Measurements from ENCODE around the gene TPRN. TPM values are rescaled to one million over a fixed set of nuclear protein-coding genes. Genes with fewer than 3 reads are reported as not detected.

TPRN gene
- total RNA-seq, 1 donor from 2014 or later = 13.7 TPM

DNA sequence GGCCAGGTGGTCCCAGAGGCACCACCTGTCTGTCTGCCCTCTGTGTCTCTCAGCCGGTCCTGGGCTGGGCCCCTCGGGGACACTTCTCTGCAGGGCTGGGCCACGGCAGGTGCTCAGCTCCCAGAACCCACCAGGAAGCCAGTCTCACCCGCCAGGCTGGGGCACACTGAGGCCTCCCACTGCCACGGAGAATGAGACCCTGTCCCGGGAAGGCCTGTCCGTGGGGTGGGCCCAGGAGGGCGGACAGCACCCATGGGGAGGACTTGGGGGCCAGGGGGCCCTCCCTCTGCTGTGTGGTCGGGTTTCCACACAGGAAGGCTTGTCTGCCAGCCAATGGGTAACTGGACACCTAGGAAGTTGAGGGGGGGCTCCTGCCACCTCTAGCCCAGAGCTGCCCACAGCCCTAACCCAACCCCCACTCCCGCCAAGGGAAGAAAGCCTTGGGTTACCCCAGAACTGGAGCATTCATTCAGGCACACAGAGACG, 36.4 kb upstream of the TPRN start:
- DNase-seq (ENCODE audit: low spot score) = no peak
- no peak for ATAC-seq

- DNase-seq (ENCODE audit: low spot score) (peak; percentile 82), ATAC-seq (peak; percentile 66)
These were observed 35.8 kb upstream of the TPRN start for GRCh38 chr9:137236238-137236935.

DNA sequence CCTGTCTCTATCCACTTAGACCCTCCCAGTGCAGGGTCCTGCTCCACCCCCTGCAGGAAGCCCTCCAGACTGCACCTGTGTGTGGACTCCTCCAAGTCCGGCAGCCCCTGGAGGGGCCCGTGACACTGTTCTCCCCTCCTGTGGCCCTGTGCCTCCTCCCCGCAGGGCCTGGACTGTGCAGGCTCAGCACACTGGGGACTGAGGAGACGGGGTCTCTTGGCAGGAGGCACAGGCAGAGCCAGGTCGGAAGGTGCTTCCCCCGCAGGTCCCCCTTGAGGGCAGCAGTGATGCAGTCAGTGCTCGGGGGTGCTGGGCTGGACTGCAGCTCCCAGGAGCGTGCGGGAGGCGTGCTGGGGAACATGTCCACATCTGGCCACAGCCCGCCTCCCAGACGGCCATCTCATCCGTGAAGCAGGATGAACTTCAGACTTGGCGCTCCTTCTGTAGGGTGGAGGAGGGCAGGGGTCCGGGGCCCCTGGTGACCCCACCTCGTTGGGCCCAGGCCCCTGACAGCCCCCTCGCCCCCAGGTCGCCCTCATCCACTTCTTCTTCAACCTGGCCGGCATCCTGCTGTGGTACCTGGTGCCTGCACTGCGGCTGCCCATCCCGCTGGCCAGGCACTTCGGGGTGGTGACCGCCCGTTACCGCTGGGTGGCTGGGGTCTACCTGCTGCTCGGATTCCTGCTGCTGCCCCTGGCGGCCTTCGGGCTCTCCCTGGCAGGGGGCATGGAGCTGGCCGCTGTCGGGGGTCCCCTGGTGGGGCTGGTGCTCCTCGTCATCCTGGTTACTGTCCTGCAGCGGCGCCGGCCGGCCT, 35.1 kb upstream of the TPRN start:
- DNase-seq (ENCODE audit: low spot score) (no peak), ATAC-seq (no peak)

DNA sequence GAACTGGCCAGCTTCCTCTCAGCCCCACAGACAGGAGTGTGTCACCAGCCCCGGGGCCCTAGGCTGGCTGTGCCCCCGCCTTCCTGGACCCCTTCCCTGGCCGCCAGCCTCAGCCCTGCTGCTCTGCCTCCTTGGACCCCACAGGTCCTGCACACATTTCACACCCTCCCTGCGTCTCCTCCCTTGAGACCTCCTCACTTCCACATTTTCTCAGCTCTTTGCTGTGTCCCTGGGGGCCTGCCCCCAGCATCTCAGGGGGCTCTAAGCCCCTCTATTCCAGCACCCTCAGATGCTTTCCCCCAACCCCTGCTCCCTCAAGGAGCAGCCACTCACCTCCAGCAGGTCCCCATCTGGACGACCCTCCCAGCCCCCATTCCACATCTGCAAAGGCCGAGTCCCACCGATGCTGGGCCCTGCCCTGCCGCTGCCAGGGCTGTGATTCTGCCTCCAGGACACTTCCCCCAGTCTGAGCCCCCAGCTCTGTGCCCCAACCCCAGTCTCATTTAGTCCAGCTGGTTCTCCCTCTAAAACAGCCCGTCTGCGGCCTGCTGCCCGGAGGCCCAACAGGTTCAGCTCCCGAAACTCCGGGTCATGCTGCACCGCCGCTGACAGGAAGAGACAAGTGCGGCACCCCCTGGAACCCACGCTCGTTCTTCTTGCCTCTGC, 34.4 kb upstream of the TPRN start:
- DNase-seq (ENCODE audit: low spot score) (no peak), ATAC-seq (no peak)

- no peak for DNase-seq (ENCODE audit: low spot score)
- ATAC-seq = no peak
These were observed 33.6 kb upstream of the TPRN start for GRCh38 chr9:137234055-137234697.

DNA sequence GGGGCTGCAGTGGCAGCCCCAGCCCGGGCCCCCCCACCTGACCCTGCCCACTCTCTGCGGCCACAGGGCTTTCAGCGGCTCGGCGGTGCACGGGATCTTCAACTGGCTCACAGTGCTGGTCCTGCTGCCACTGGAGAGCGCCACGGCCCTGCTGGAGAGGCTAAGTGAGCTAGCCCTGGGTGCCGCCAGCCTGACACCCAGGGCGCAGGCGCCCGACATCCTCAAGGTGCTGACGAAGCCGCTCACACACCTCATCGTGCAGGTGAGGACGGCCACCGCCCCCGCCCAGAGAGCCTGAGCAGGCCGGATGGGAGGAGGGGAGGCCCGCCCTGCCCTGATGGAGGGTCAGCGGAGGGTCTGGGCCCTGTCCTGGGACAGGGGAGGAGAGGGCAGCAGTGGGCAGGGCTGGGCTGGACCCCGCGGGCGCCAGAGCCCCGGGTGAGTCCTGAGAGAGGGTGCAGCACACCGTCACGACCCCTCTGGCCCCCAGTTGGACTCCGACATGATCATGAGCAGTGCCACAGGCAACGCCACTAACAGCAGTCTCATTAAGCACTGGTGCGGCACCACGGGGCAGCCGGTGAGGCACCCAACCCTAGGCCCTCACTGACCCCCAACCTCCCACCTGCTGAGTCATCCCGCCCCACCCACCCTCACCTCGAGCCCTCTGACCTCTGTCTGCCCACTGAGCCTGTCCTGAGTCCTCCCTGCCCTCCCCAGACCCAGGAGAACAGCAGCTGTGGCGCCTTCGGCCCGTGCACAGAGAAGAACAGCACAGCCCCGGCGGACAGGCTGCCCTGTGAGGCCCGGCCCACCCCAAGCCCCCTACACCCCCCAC, 32.8 kb upstream of the TPRN start:
- ATAC-seq (no peak), DNase-seq (ENCODE audit: low spot score) (no peak)

GRCh38 chr9:137232510-137232909, 32.0 kb upstream of the TPRN start:
- ATAC-seq (no peak), DNase-seq (ENCODE audit: low spot score) (no peak)

DNA sequence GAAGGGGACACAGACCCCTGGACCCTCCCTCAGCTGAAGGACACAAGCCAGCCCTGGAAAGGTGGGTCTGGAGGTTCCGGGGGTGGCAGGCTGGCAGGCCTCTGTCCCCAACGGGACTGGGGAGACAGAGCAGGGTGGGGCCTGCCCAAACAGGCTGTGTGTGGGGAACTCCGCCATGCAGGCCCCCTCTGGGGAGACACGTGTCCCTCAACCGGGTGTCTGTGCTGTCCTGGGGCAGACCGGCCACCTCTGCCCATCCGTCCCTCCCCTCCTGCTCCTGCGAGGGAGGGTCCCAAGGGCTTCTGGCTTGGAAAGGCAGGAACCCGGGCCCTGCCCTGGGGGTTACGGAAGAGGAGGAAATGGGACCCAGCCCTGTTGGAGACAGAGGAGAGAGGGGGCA, 31.6 kb upstream of the TPRN start:
- ATAC-seq (no peak), DNase-seq (ENCODE audit: low spot score) (no peak)

GRCh38 chr9:137231372-137232039, 31.0 kb upstream of the TPRN start:
- ATAC-seq (no peak), DNase-seq (ENCODE audit: low spot score) (no peak)

GRCh38 chr9:137230705-137231371, 30.3 kb upstream of the TPRN start, which contains the start of gene SLC34A3:
SLC34A3 (plus strand) TSS chr9:137230901; CDS start chr9:137231703, 802 bp downstream.
- DNase-seq (ENCODE audit: low spot score) = no peak
- ATAC-seq = no peak

GRCh38 chr9:137229903-137230704, 29.6 kb upstream of the TPRN start:
- no peak for ATAC-seq
- DNase-seq (ENCODE audit: low spot score) = no peak

GRCh38 chr9:137228968-137229896, 28.7 kb upstream of the TPRN start:
- DNase-seq (ENCODE audit: low spot score) (no peak), ATAC-seq (no peak)

- ATAC-seq (no peak), DNase-seq (ENCODE audit: low spot score) (no peak)
These were observed 28.0 kb upstream of the TPRN start for GRCh38 chr9:137228506-137228967.

- no peak for ATAC-seq
- no peak for DNase-seq (ENCODE audit: low spot score)
These were observed 27.4 kb upstream of the TPRN start for GRCh38 chr9:137227853-137228505.

GRCh38 chr9:137227054-137227852, 26.7 kb upstream of the TPRN start, which contains the start of gene RNF224:
RNF224 (plus strand) TSS chr9:137227502; CDS start chr9:137228336, 834 bp downstream.
- peak; percentile 63 for ATAC-seq
- peak; percentile 84 for DNase-seq (ENCODE audit: low spot score)
